Testis (tissue), 2 donors: ENCODE results near the gene MAPRE2.

Source experiments
- POLR2A ChIP-seq: fragments of 450-650 bp; IDR thresholded peaks from one replicate; pipeline ENCODE4 v1.6.1; 2017; ENCODE audit warnings: antibody characterized with exemption, mild to moderate bottlenecking, moderate library complexity
- TF ChIP-seq, protein P1 (sequence below), 3 experiments: fragments of 450-650 bp in 2 of 3; fragments of 200-600 bp in 1 of 3; sonication (generic) in 1 of 3; IDR thresholded peaks; one replicate each; pipeline ENCODE4 v1.5.1; 2016 to 2019; ENCODE audit warnings: antibody characterized with exemption in 3 of 3, mild to moderate bottlenecking in 2 of 3, moderate library complexity in 1 of 3

GRCh38 chr18:35049111-35050027 lies 8.2 kb downstream of the MAPRE2 start:
- TF ChIP-seq POLR2A = no peak
- TF ChIP-seq, protein P1, sequence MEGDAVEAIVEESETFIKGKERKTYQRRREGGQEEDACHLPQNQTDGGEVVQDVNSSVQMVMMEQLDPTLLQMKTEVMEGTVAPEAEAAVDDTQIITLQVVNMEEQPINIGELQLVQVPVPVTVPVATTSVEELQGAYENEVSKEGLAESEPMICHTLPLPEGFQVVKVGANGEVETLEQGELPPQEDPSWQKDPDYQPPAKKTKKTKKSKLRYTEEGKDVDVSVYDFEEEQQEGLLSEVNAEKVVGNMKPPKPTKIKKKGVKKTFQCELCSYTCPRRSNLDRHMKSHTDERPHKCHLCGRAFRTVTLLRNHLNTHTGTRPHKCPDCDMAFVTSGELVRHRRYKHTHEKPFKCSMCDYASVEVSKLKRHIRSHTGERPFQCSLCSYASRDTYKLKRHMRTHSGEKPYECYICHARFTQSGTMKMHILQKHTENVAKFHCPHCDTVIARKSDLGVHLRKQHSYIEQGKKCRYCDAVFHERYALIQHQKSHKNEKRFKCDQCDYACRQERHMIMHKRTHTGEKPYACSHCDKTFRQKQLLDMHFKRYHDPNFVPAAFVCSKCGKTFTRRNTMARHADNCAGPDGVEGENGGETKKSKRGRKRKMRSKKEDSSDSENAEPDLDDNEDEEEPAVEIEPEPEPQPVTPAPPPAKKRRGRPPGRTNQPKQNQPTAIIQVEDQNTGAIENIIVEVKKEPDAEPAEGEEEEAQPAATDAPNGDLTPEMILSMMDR (IDR thresholded peaks at IDR 0.05) = no peak
